HCT116 (cell line): Measurements from ENCODE around the gene MVB12A. TPM values are rescaled to one million over a fixed set of nuclear protein-coding genes. Genes with fewer than 3 reads are reported as not detected.

ENCODE experiments used
- ATAC-seq: fragments of 200-7000 bp; cut with Tn5 transposase; 2 replicates; pipeline ENCODE4 v1.9.1; 2020; ENCODE audit warnings: mild to moderate bottlenecking, moderate library complexity
- BruUV-seq: library from RNA; stranded (reverse); fragments of 400-500 nt; replicated peaks from 2 replicates; lab custom pipeline; 2021; lab: Mats Ljungman, UMichigan
- CTCF ChIA-PET: fragments of 300-600 bp; sonication (Branson Sonifier 250); formaldehyde crosslinking; loops from one replicate; lab custom pipeline; 2021; ENCODE audit warnings: antibody characterized with exemption; lab: Charles Lee
- POLR2A ChIA-PET: fragments of 300-600, 350-600 bp; sonication (Branson Sonifier 250); formaldehyde crosslinking; loops from one replicate; lab custom pipeline; 2021; ENCODE audit warnings: antibody characterized with exemption; lab: Charles Lee
- RAD21 ChIA-PET, 2 experiments: fragments of 300-600 bp; sonication (Branson Sonifier 250); formaldehyde crosslinking; loops; one replicate each; lab custom pipeline; 2023; ENCODE audit warnings: low total read pairs in 2 of 2; ENCODE audit not compliant: uncharacterized antibody in 2 of 2, unreplicated experiment in 2 of 2, low non-redundant PET in 1 of 2; lab: Charles Lee
- DNase-seq: peaks from one replicate; pipeline ENCODE4 v3.0.0-alpha.2; 2010; ENCODE audit warnings: low read depth, low spot score
- H2AFZ ChIP-seq: fragments of 200-600 bp; shearing (Covaris generic), sonication (generic); 2 replicates; pipeline ENCODE4 v1.6.1; 2017; ENCODE audit warnings: low read depth, mixed run types, mixed read lengths, antibody characterized with exemption, low read length; ENCODE audit not compliant: poor library complexity, severe bottlenecking
- H3K27ac ChIP-seq: 2 replicates; pipeline ENCODE4 v1.5.1; 2012; ENCODE audit warnings: low read depth, low read length
- H3K27me3 ChIP-seq: fragments of 200-600 bp; sonication (generic); 2 replicates; pipeline ENCODE4 v1.6.1; 2016; ENCODE audit warnings: mixed run types, low read length, mixed read lengths; ENCODE audit not compliant: insufficient read depth
- H3K36me3 ChIP-seq, 2 experiments: fragments of 200-500 bp in 1 of 2; fragments of 200-600 bp in 1 of 2; sonication (Bioruptor generic) in 1 of 2; sonication (generic) in 1 of 2; 2 replicates each; pipeline versions ENCODE4 v1.5.1 to v1.6.1; 2014 to 2016; ENCODE audit warnings: low read length in 2 of 2, inconsistent platforms in 1 of 2, mixed read lengths in 1 of 2, mixed run types in 1 of 2; ENCODE audit not compliant: insufficient read depth in 2 of 2, control insufficient read depth in 1 of 2
- H3K4me1 ChIP-seq, 2 experiments: fragments of 200-600 bp in 1 of 2; sonication (generic) in 1 of 2; 2 replicates each; pipeline versions ENCODE4 v1.5.1 to v1.6.1; 2012 to 2017; ENCODE audit warnings: low read length in 2 of 2, inconsistent platforms in 1 of 2, mild to moderate bottlenecking in 1 of 2, mixed read lengths in 1 of 2, mixed run types in 1 of 2, moderate library complexity in 1 of 2; ENCODE audit not compliant: insufficient read depth in 2 of 2, control insufficient read depth in 1 of 2
- H3K4me2 ChIP-seq: fragments of 200-600 bp; sonication (generic); 2 replicates; pipeline ENCODE4 v1.6.1; 2017; ENCODE audit warnings: mixed run types, low read length, mixed read lengths
- H3K4me3 ChIP-seq, 2 experiments: fragments of 200-600 bp in 1 of 2; sonication (generic) in 1 of 2; replicated peaks in 1 of 2; 2 replicates each; pipeline ENCODE4 v1.5.1; 2011 to 2016; ENCODE audit warnings: low read length in 2 of 2, control low read depth in 1 of 2, low read depth in 1 of 2, mild to moderate bottlenecking in 1 of 2, mixed read lengths in 1 of 2, mixed run types in 1 of 2
- H3K79me2 ChIP-seq: fragments of 200-600 bp; sonication (generic); 2 replicates; pipeline ENCODE4 v1.6.1; 2017; ENCODE audit warnings: mild to moderate bottlenecking, mixed run types, low read length, moderate library complexity, mixed read lengths; ENCODE audit not compliant: insufficient read depth
- H3K9ac ChIP-seq: fragments of 200-600 bp; sonication (generic); 2 replicates; pipeline ENCODE4 v1.6.1; 2016; ENCODE audit warnings: low read length, mixed read lengths
- H3K9me2 ChIP-seq: fragments of 200-600 bp; sonication (generic), shearing (Covaris generic); 2 replicates; pipeline ENCODE4 v1.6.1; 2017; ENCODE audit warnings: mixed run types, mild to moderate bottlenecking, moderate library complexity; ENCODE audit not compliant: insufficient read depth
- H3K9me3 ChIP-seq, 2 experiments: fragments of 200-500 bp in 1 of 2; fragments of 200-600 bp in 1 of 2; sonication (Bioruptor generic) in 1 of 2; sonication (generic) in 1 of 2; 2 replicates each; pipeline ENCODE4 v1.6.1; 2014 to 2017; ENCODE audit warnings: low read length in 2 of 2, mixed read lengths in 2 of 2, inconsistent platforms in 1 of 2, low read depth in 1 of 2, mild to moderate bottlenecking in 1 of 2, mixed run types in 1 of 2, moderate library complexity in 1 of 2; ENCODE audit not compliant: control insufficient read depth in 1 of 2, insufficient read depth in 1 of 2
- H4K20me1 ChIP-seq: fragments of 200-600 bp; sonication (generic), shearing (Covaris generic); 2 replicates; pipeline ENCODE4 v1.6.1; 2017; ENCODE audit warnings: mixed run types, mild to moderate bottlenecking, moderate library complexity; ENCODE audit not compliant: insufficient read depth
- CBX3 ChIP-seq: IDR thresholded peaks from 2 replicates; pipeline ENCODE4 v1.6.1; 2012; ENCODE audit warnings: low read depth
- CEBPB ChIP-seq: IDR thresholded peaks from 2 replicates; pipeline ENCODE4 v1.6.1; 2012; ENCODE audit warnings: low read depth
- CTCF ChIP-seq, 3 experiments: fragments of 200-600 bp in 1 of 3; sonication (generic) in 1 of 3; IDR thresholded peaks in 2 of 3; conservative IDR thresholded peaks in 1 of 3; 2 replicates each; pipeline ENCODE4 v1.5.1; 2012 to 2017; ENCODE audit warnings: low read depth in 2 of 3, low read length in 2 of 3, antibody characterized with exemption in 1 of 3, borderline replicate concordance in 1 of 3, control low read depth in 1 of 3, mild to moderate bottlenecking in 1 of 3, mixed read lengths in 1 of 3, mixed run types in 1 of 3, moderate library complexity in 1 of 3; ENCODE audit not compliant: insufficient read depth in 1 of 3
- EGR1 ChIP-seq: IDR thresholded peaks from 2 replicates; pipeline ENCODE4 v1.6.1; 2012; ENCODE audit warnings: low read depth
- EZH2 ChIP-seq: fragments of 200-600 bp; sonication (generic); IDR thresholded peaks from 2 replicates; pipeline ENCODE4 v1.6.1; 2017; ENCODE audit warnings: antibody characterized with exemption, mixed run types
- EZH2phosphoT487 ChIP-seq: fragments of 200-600 bp; IDR thresholded peaks from 2 replicates; pipeline ENCODE4 v1.6.1; 2018; ENCODE audit warnings: antibody characterized with exemption, borderline replicate concordance
- FOSL1 ChIP-seq: IDR thresholded peaks from 2 replicates; pipeline ENCODE4 v1.6.1; 2012; ENCODE audit warnings: low read depth
- JUND ChIP-seq: IDR thresholded peaks from 2 replicates; pipeline ENCODE4 v1.6.1; 2012
- POLR2A ChIP-seq: IDR thresholded peaks from 2 replicates; pipeline ENCODE4 v1.7.0; 2011; ENCODE audit warnings: borderline replicate concordance; ENCODE audit not compliant: insufficient read depth, insufficient read length; ENCODE audit errors: extremely low read depth
- SIN3A ChIP-seq: IDR thresholded peaks from 2 replicates; pipeline ENCODE4 v1.6.1; 2012; ENCODE audit warnings: low read depth
- SP1 ChIP-seq: IDR thresholded peaks from 2 replicates; pipeline ENCODE4 v1.6.1; 2012; ENCODE audit warnings: low read depth
- SRF ChIP-seq: IDR thresholded peaks from 2 replicates; pipeline ENCODE4 v1.6.1; 2012; ENCODE audit warnings: low read depth
- TCF7L2 ChIP-seq: IDR thresholded peaks from 2 replicates; pipeline ENCODE4 v1.7.0; 2011; ENCODE audit warnings: borderline replicate concordance, inconsistent platforms; ENCODE audit not compliant: insufficient read depth, insufficient read length; ENCODE audit errors: extremely low read depth
- YY1 ChIP-seq: IDR thresholded peaks from 2 replicates; pipeline ENCODE4 v1.6.1; 2011; ENCODE audit warnings: low read length, low read depth, moderate library complexity, mild to moderate bottlenecking; ENCODE audit not compliant: insufficient replicate concordance; ENCODE audit errors: extremely low read depth
- ZNF274 ChIP-seq: fragments of 200-500 bp; sonication (Bioruptor generic); IDR thresholded peaks from 2 replicates; pipeline ENCODE4 v1.6.1; 2014; ENCODE audit warnings: mild to moderate bottlenecking, low read depth, low read length, inconsistent platforms
- intact Hi-C: fragments of 100-400 bp; cut with micrococcal nuclease; formaldehyde crosslinking; loops from 2 replicates; pipeline ENCODE4 v1.10.0; 2022
- total RNA-seq: library from RNA; stranded (reverse); gene quantifications from one replicate; pipeline ENCODE4 v1.2.1, GENCODE V29; 2021; ENCODE audit not compliant: unreplicated experiment
- TF ChIP-seq, protein P1 (sequence below): IDR thresholded peaks from 2 replicates; pipeline ENCODE4 v1.6.1; 2012
- TF ChIP-seq, protein P2 (sequence below): IDR thresholded peaks from 2 replicates; pipeline ENCODE4 v1.6.1; 2012

MVB12A gene
- total RNA-seq, 1 experiment from 2014 or later = 91.7 TPM

DNA sequence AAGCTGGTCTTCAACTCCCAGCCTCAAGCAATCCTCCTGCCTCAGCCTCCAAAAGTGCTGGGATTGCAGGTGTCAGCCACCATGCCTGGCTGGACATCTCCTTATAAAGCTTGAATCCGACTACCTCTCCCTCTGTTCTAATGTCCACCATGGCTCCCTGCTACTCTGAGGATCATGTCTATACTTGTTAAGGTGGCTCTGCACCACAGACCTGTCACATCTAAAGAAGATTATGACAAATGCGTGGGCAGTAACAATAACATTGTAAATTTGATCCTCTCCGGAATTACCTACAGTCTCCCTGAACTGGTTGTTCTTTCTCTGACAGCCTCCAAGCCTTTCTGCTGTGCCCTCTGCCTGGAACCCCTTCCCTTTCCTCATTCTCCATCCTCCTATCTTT lies 39.1 kb downstream of the MVB12A start:
- Histone ChIP-seq H3K27ac (no peak overlapping the region), H3K79me2 (no peaks in the 10 kb centered on the region), H2AFZ (no peak overlapping the region), H3K36me3 (no peaks in the 10 kb centered on the region), H3K9ac (no peak overlapping the region), H3K4me3 (no peak overlapping the region), H4K20me1 (no peaks in the 10 kb centered on the region), H3K4me1 (peaks cover 6 to 8% of the 10 kb centered on the region in 2 experiments; a peak in 2 of 4 replicates), H3K27me3 (no peaks in the 10 kb centered on the region), H3K9me3 (no peaks in the 10 kb centered on the region), H3K4me2 (peak overlapping the region; percentile 37; the same call in 1 of the 2 replicates), H3K9me2 (no peaks in the 10 kb centered on the region)
- POLR2A ChIA-PET = no interaction called here
- ATAC-seq (peak; percentile 38; the same call in 1 of the 2 replicates), DNase-seq (no peak)
- TF ChIP-seq YY1 = no peak
- no peak for TF ChIP-seq CEBPB
- peak; percentile 75 for TF ChIP-seq EGR1
- TF ChIP-seq CBX3 = peak; percentile 32; the same call in 1 of the 2 replicates
- TF ChIP-seq FOSL1 = no peak
- CTCF ChIA-PET = interaction anchor here (1.2 kb wide), 1 partner anchor 37 kb away, joined by 4 read pairs; no protein-coding TSS in a partner anchor
- RAD21 ChIA-PET = no interaction called here
- intact Hi-C loops = loop anchor here (10.0 kb wide), 1 partner anchor 226 kb away; the partner anchor contains the start of gene UNC13A
- BruUV-seq = no TSS peak

DNA sequence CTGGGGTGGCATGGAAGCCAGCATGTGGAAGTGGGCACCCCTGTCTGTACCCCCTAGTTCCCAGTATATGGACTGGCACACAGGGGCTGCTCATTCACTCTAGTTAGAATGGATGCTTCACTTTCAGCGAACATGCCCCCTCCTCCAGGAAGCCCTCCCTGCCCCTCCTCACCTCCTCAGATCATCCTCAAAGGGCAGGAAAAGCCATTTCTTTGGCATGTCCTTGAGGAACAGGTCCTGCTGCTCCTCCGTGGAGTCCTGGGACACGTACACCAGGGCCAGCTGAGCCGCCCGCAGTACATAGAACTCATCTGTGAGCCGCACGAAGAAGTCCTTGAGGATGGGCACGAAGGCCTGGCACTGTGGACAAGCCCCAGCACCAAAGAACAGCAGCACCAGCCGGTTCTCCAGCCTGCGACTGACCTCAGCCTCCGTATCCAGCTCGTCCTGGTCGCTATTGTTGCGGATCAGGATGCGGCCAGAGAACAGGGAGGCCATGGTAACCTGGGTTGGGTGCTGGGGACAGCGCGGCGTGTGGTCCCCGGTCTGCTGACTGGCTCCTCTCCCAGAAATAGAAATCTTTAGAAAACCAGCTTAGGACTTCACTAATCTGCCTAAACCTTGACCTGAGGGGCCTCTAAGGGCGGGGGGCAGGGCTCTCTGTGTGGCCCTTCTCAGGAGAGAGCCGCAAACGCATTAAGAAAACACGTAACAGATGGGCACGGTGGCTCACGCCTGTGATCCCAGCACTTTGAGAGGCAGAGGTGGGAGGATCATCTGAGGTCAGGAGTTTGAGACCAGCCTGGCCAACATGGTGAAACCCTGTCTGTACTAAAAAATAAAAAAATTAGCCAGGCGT lies 40.8 kb downstream of the MVB12A start, which contains the start of gene NXNL1:
Gene NXNL1, minus strand, starts transcription at position 555 of the 859 bp plus-strand sequence. Its CDS starts 57 bp downstream, at position 498.
- ChIA-PET CTCF (no interaction called here), POLR2A (no interaction called here), RAD21 (no interaction called here)
- TF ChIP-seq EGR1 (no peak), JUND (no peak), YY1 (no peak), CBX3 (no peak), CTCF (IDR thresholded peaks at IDR 0.05 in 2 of 3, conservative IDR thresholded peaks at IDR 0.05 in 1 of 3; ENCODE audit: borderline replicate concordance in 1 of 3, insufficient read depth in 1 of 3, low read depth in 2 of 3, low read length in 2 of 3) (no peak), FOSL1 (no peak), SRF (no peak), SIN3A (no peak), TCF7L2 (no peak), ZNF274 (no peak), SP1 (no peak), EZH2 (no peak), EZH2phosphoT487 (no peak), POLR2A (no peak)
- TF ChIP-seq, protein P1, sequence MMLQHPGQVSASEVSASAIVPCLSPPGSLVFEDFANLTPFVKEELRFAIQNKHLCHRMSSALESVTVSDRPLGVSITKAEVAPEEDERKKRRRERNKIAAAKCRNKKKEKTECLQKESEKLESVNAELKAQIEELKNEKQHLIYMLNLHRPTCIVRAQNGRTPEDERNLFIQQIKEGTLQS = no peak
- TF ChIP-seq, protein P2, sequence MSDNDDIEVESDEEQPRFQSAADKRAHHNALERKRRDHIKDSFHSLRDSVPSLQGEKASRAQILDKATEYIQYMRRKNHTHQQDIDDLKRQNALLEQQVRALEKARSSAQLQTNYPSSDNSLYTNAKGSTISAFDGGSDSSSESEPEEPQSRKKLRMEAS = no peak
- Histone ChIP-seq H3K27me3 (no peaks in the 10 kb centered on the region), H3K4me1 (peaks cover 6 to 8% of the 10 kb centered on the region in 2 experiments; a peak in 2 of 4 replicates), H2AFZ (no peak within 1 kb of the TSS), H3K9ac (no peak within 1 kb of the TSS), H3K27ac (no peak within 1 kb of the TSS), H3K36me3 (no peaks in the 10 kb centered on the region), H3K4me2 (no peak within 1 kb of the TSS), H3K79me2 (no peaks in the 10 kb centered on the region), H3K9me2 (no peaks in the 10 kb centered on the region), H3K4me3 (no peak within 1 kb of the TSS), H4K20me1 (no peaks in the 10 kb centered on the region), H3K9me3 (no peaks in the 10 kb centered on the region)
- ATAC-seq (no peak), DNase-seq (no peak)
- no TSS peak for BruUV-seq
- intact Hi-C loops = no loop called here
